Body of pancreas (tissue), 4 donors: ENCODE measurements around the gene FBL. TPM values are rescaled to one million over a fixed set of nuclear protein-coding genes. Genes with fewer than 3 reads are reported as not detected.
A peak's percentile ranks its signal among the peaks of the same experiment; 100 is the strongest.
"Not testable (repeated sequence)": the region's sequence is repeated elsewhere in the genome, so short reads cannot be mapped to it uniquely, and the experiment has no call there.

Experiments
- ATAC-seq: fragments of 150-250 bp; one replicate; pipeline ENCODE4 v1.9.1; 2016
- DNase-seq, 4 donors: peaks; one replicate each; pipeline ENCODE4 v3.0.0-alpha.2; 2019
- H3K27ac ChIP-seq, 4 donors: fragments of 200-600 bp; sonication (generic); 1 replicate in 3 of 4; 2 replicates in 1 of 4; pipeline versions ENCODE4 v1.5.1 to v1.6.1; 2016 to 2019; ENCODE audit warnings: mild to moderate bottlenecking in 1 of 4, mixed read lengths in 1 of 4, moderate library complexity in 1 of 4
- H3K27me3 ChIP-seq, 2 donors: fragments of 200-600 bp; sonication (generic); one replicate each; pipeline ENCODE4 v1.6.0; 2016; ENCODE audit warnings: mild to moderate bottlenecking in 1 of 2
- H3K36me3 ChIP-seq, 2 donors: fragments of 200-600 bp; sonication (generic); replicated peaks in 1 of 2; 2 replicates each; pipeline ENCODE4 v1.5.1; 2016; ENCODE audit warnings: low read depth in 2 of 2; ENCODE audit not compliant: insufficient read depth in 1 of 2
- H3K4me1 ChIP-seq: fragments of 200-600 bp; sonication (generic); one replicate; pipeline ENCODE4 v1.6.0; 2016
- H3K4me3 ChIP-seq, 2 donors: fragments of 200-600 bp; sonication (generic); 1 replicate in 1 of 2; 2 replicates in 1 of 2; pipeline ENCODE4 v1.5.1; 2016 to 2019
- H3K9me3 ChIP-seq, 3 donors: fragments of 200-600 bp; sonication (generic); 1 replicate in 2 of 3; 2 replicates in 1 of 3; pipeline ENCODE4 v1.5.1; 2016
- CTCF ChIP-seq, 7 experiments: fragments of 450-650 bp in 4 of 7; fragments of 200-600 bp in 3 of 7; sonication (generic) in 3 of 7; IDR thresholded peaks; one replicate each; pipeline ENCODE4 v1.5.1; 2016 to 2019; ENCODE audit warnings: antibody characterized with exemption in 7 of 7
- POLR2A ChIP-seq, 3 donors: fragments of 450-650 bp; IDR thresholded peaks; one replicate each; pipeline ENCODE4 v1.6.1; 2016; ENCODE audit warnings: antibody characterized with exemption in 3 of 3, mild to moderate bottlenecking in 2 of 3
- WGBS, 2 donors: methylation state at CpG; one replicate each; pipeline ENCODE4 v1.1.5; 2017; 5-methylcytosine and 5-hydroxymethylcytosine counted together
- intact Hi-C: fragments of 100-400 bp; cut with DNase I; formaldehyde crosslinking; loops from one replicate; pipeline ENCODE4 v1.15.1; 2023
- total RNA-seq, 2 donors: library from RNA; depleted of rRNA; stranded (reverse); fragments of >200 nt; gene quantifications; one replicate each; pipeline ENCODE4 v1.1.0, GENCODE V29; 2016

FBL gene
- total RNA-seq, 2 donors from 2014 or later = 90.3 to 118 TPM

GRCh38 chr19:39890755-39891551 lies 44.8 kb upstream of the FBL start:
- DNase-seq (no peak), ATAC-seq (peak; percentile 2)
- Histone ChIP-seq H3K27ac (peak overlapping the region in 1 of 4 donors; percentile 16), H3K27me3 (no peaks in the 10 kb centered on the region), H3K4me3 (no peak overlapping the region), H3K36me3 (no peaks in the 10 kb centered on the region), H3K4me1 (peaks cover 11% of the 10 kb centered on the region), H3K9me3 (no peaks in the 10 kb centered on the region)
- 83% methylated on average over 17 of the region's 17 CpGs for WGBS, 2 donors
- intact Hi-C loops = no loop called here
- no peak for TF ChIP-seq CTCF (IDR thresholded peaks at IDR 0.05)
- TF ChIP-seq POLR2A (IDR thresholded peaks at IDR 0.05) = no peak

- ATAC-seq, H3K4me3 ChIP-seq, intact Hi-C loops, H3K9me3 ChIP-seq, H3K27me3 ChIP-seq, DNase-seq, H3K27ac ChIP-seq, H3K36me3 ChIP-seq: not testable (repeated sequence)
- peaks cover 11% of the 10 kb centered on the region for H3K4me1 ChIP-seq
- WGBS, 2 donors = 89 to 91% methylated on average over 10 to 20 of the region's 20 CpGs
These were observed 43.9 kb upstream of the FBL start for GRCh38 chr19:39889872-39890754.

- 0 to 47% methylated on average over 1 to 2 of the region's 3 CpGs for WGBS, 2 donors
These were observed 41.3 kb upstream of the FBL start for GRCh38 chr19:39887456-39887951.

GRCh38 chr19:39885821-39886554 lies 39.8 kb upstream of the FBL start:
- DNase-seq, H3K4me3 ChIP-seq, H3K27ac ChIP-seq, ATAC-seq, H3K36me3 ChIP-seq, H3K27me3 ChIP-seq, intact Hi-C loops, H3K4me1 ChIP-seq, H3K9me3 ChIP-seq: not testable (repeated sequence)
- 80% methylated on average over 21 of the region's 30 CpGs; no CpG with 5 or more reads in 1 of the 2 donors for WGBS, 2 donors

More at GRCh38 chr19:39887456-39887951, 41.3 kb upstream of the FBL start:
- H3K27ac ChIP-seq, intact Hi-C loops, H3K27me3 ChIP-seq, H3K9me3 ChIP-seq, H3K4me3 ChIP-seq, H3K36me3 ChIP-seq, DNase-seq, ATAC-seq: not testable (repeated sequence)
- H3K4me1 ChIP-seq = peaks cover 11% of the 10 kb centered on the region

- H3K27ac ChIP-seq, H3K4me3 ChIP-seq, H3K4me1 ChIP-seq, intact Hi-C loops, H3K27me3 ChIP-seq, H3K9me3 ChIP-seq, H3K36me3 ChIP-seq, ATAC-seq, DNase-seq: not testable (repeated sequence)
- WGBS, 2 donors = 77 to 86% methylated on average over 4 of the region's 9 CpGs
These were observed 38.5 kb upstream of the FBL start for GRCh38 chr19:39884721-39885120.

GRCh38 chr19:39882645-39883044 lies 36.5 kb upstream of the FBL start:
- WGBS, 2 donors = 70 to 77% methylated on average over 5 to 7 of the region's 10 CpGs
- H3K9me3 ChIP-seq, H3K4me1 ChIP-seq, H3K36me3 ChIP-seq, DNase-seq, ATAC-seq, H3K4me3 ChIP-seq, intact Hi-C loops, H3K27me3 ChIP-seq, H3K27ac ChIP-seq: not testable (repeated sequence)
